CD8-positive, alpha-beta memory T cell (primary cell): ENCODE measurements around the gene PTPN9. TPM values are rescaled to one million over a fixed set of nuclear protein-coding genes. Genes with fewer than 3 reads are reported as not detected.
"Not testable (repeated sequence)": the region's sequence is repeated elsewhere in the genome, so short reads cannot be mapped to it uniquely, and the experiment has no call there.

Experiments
- CTCF ChIA-PET: fragments of 350-600 bp; sonication (Branson Sonifier 250); formaldehyde crosslinking; loops from one replicate; lab custom pipeline; 2021; ENCODE audit warnings: antibody characterized with exemption; lab: Charles Lee
- POLR2A ChIA-PET: fragments of 350-600 bp; sonication (Branson Sonifier 250); formaldehyde crosslinking; loops from one replicate; lab custom pipeline; 2021; ENCODE audit warnings: antibody characterized with exemption; lab: Charles Lee
- DNase-seq, 5 donors: peaks; one replicate each; pipeline versions ENCODE4 v3.0.0 to v3.0.0-alpha.2; 2020 to 2022; ENCODE audit warnings: mixed read lengths in 1 of 5
- H3K27ac ChIP-seq: one replicate; pipeline ENCODE4 v1.7.0; 2013; ENCODE audit warnings: low read depth, mild to moderate bottlenecking, low read length, moderate library complexity
- H3K27me3 ChIP-seq: 2 replicates; pipeline ENCODE4 v1.7.0; 2013; ENCODE audit warnings: low read length, mild to moderate bottlenecking; ENCODE audit not compliant: insufficient read depth, poor library complexity, severe bottlenecking
- H3K36me3 ChIP-seq: 2 replicates; pipeline ENCODE4 v1.7.0; 2013; ENCODE audit warnings: mild to moderate bottlenecking, low read length, moderate library complexity; ENCODE audit not compliant: insufficient read depth
- H3K4me1 ChIP-seq: 2 replicates; pipeline ENCODE4 v1.7.0; 2013; ENCODE audit warnings: mild to moderate bottlenecking, low read length, moderate library complexity; ENCODE audit not compliant: insufficient read depth
- H3K4me3 ChIP-seq: 2 replicates; pipeline ENCODE4 v1.7.0; 2013; ENCODE audit warnings: mild to moderate bottlenecking, low read length
- H3K9me3 ChIP-seq: 2 replicates; pipeline ENCODE4 v1.7.0; 2013; ENCODE audit warnings: mild to moderate bottlenecking, low read length
- H3K27ac Mint-ChIP-seq, 8 donors: one replicate each; pipeline ENCODE4 v1.8.0; 2020 to 2021; ENCODE audit warnings: mixed read lengths in 8 of 8, mild to moderate bottlenecking in 6 of 8, inconsistent platforms in 3 of 8, moderate library complexity in 3 of 8
- H3K27me3 Mint-ChIP-seq, 2 donors: one replicate each; pipeline ENCODE4 v1.8.0; 2020 to 2021; ENCODE audit warnings: mixed read lengths in 2 of 2, mild to moderate bottlenecking in 1 of 2, moderate library complexity in 1 of 2
- H3K36me3 Mint-ChIP-seq, 3 donors: one replicate each; pipeline ENCODE4 v1.8.0; 2020 to 2021; ENCODE audit warnings: mixed read lengths in 3 of 3, inconsistent platforms in 1 of 3, mild to moderate bottlenecking in 1 of 3
- H3K4me1 Mint-ChIP-seq, 3 donors: one replicate each; pipeline ENCODE4 v1.8.0; 2020 to 2021; ENCODE audit warnings: mixed read lengths in 3 of 3, inconsistent platforms in 1 of 3, mild to moderate bottlenecking in 1 of 3
- H3K4me3 Mint-ChIP-seq, 7 donors: one replicate each; pipeline ENCODE4 v1.8.0; 2020 to 2021; ENCODE audit warnings: mixed read lengths in 7 of 7, mild to moderate bottlenecking in 6 of 7, moderate library complexity in 4 of 7, inconsistent platforms in 2 of 7
- H3K9me3 Mint-ChIP-seq, 5 donors: one replicate each; pipeline ENCODE4 v1.8.0; 2020 to 2022; ENCODE audit warnings: mixed read lengths in 5 of 5, mild to moderate bottlenecking in 3 of 5, moderate library complexity in 2 of 5, inconsistent platforms in 1 of 5
- polyA plus RNA-seq: library from polyadenylated mRNA; unstranded; fragments of 300-500 nt; fragmentation: Illumina TruSeq; gene quantifications from one replicate; pipeline ENCODE4 v1.2.3, GENCODE V29; 2021
- total RNA-seq, 2 experiments: library from RNA; stranded (reverse); gene quantifications; one replicate each; pipeline ENCODE4 v1.2.3, GENCODE V29; 2021

PTPN9 gene
- total and polyA plus RNA-seq, 3 experiments from 2014 or later: 22.0 to 34.1 (median 22.3) TPM

GRCh38 chr15:75559360-75559759 lies 19.8 kb downstream of the PTPN9 start:
- CTCF ChIA-PET, POLR2A ChIA-PET, H3K4me3 Mint-ChIP-seq: not testable (repeated sequence)

GRCh38 chr15:75558955-75559354 lies 20.2 kb downstream of the PTPN9 start:
- H3K4me1 ChIP-seq, H3K36me3 Mint-ChIP-seq, H3K27me3 Mint-ChIP-seq, H3K36me3 ChIP-seq, H3K9me3 Mint-ChIP-seq, H3K9me3 ChIP-seq, POLR2A ChIA-PET, H3K27me3 ChIP-seq, H3K27ac ChIP-seq, CTCF ChIA-PET, H3K27ac Mint-ChIP-seq, DNase-seq, H3K4me3 Mint-ChIP-seq, H3K4me3 ChIP-seq: not testable (repeated sequence)
- H3K4me1 Mint-ChIP-seq: peaks cover 6 to 20% (median 17%) of the 10 kb centered on the region in 3 donors

More at GRCh38 chr15:75559360-75559759, 19.8 kb downstream of the PTPN9 start:
- H3K9me3 ChIP-seq, H3K36me3 ChIP-seq, H3K4me3 ChIP-seq, H3K9me3 Mint-ChIP-seq, H3K27me3 Mint-ChIP-seq, H3K4me1 ChIP-seq, H3K27ac ChIP-seq, H3K27me3 ChIP-seq, DNase-seq, H3K27ac Mint-ChIP-seq, H3K36me3 Mint-ChIP-seq: not testable (repeated sequence)
- peaks cover 6 to 20% (median 17%) of the 10 kb centered on the region in 3 donors for H3K4me1 Mint-ChIP-seq

- no peak overlapping the region for H3K4me3 ChIP-seq
- H3K27ac ChIP-seq: no peak overlapping the region
- no peaks in the 10 kb centered on the region for H3K9me3 ChIP-seq
- H3K36me3 ChIP-seq: no peaks in the 10 kb centered on the region
- H3K9me3 Mint-ChIP-seq: no peaks in the 10 kb centered on the region
- H3K4me1 ChIP-seq: no peaks in the 10 kb centered on the region
- no peak overlapping the region for H3K4me3 Mint-ChIP-seq
- no peaks in the 10 kb centered on the region for H3K27me3 Mint-ChIP-seq
- no peaks in the 10 kb centered on the region for H3K27me3 ChIP-seq
- H3K36me3 Mint-ChIP-seq: peaks cover 0 to 5% (median 2%) of the 10 kb centered on the region in 3 donors
- CTCF ChIA-PET: interaction anchor here (0.7 kb wide), 1 partner anchor 15 kb away, joined by 4 read pairs; no protein-coding TSS in a partner anchor
- DNase-seq: no peak
- peaks cover 9 to 22% (median 22%) of the 10 kb centered on the region in 3 donors for H3K4me1 Mint-ChIP-seq
- H3K27ac Mint-ChIP-seq: peak overlapping the region in 2 of 8 donors; percentile 12 to 52
- POLR2A ChIA-PET: no interaction called here
Observed at GRCh38 chr15:75554717-75555116, 24.4 kb downstream of the PTPN9 start.

- no peak overlapping the region for H3K4me3 Mint-ChIP-seq
Observed at GRCh38 chr15:75553659-75554058, 25.5 kb downstream of the PTPN9 start.

GRCh38 chr15:75551091-75551490 lies 28.0 kb downstream of the PTPN9 start:
- Histone ChIP-seq H3K4me1 (no peaks in the 10 kb centered on the region), H3K4me3 (no peak overlapping the region), H3K27me3 (no peaks in the 10 kb centered on the region), H3K36me3 (no peaks in the 10 kb centered on the region), H3K27ac (no peak overlapping the region), H3K9me3 (no peaks in the 10 kb centered on the region)
- no peak for DNase-seq
- Mint-ChIP-seq H3K4me3 (no peak overlapping the region), H3K27ac (peak overlapping the region in 3 of 8 donors; percentile 22 to 50 (median 42)), H3K27me3 (no peaks in the 10 kb centered on the region), H3K9me3 (no peaks in the 10 kb centered on the region), H3K36me3 (peaks cover 0 to 3% (median 2%) of the 10 kb centered on the region in 3 donors), H3K4me1 (peaks cover 12 to 33% (median 22%) of the 10 kb centered on the region in 3 donors)
- CTCF ChIA-PET: no interaction called here
- POLR2A ChIA-PET: interaction anchor here (0.9 kb wide), 1 partner anchor 96 kb away, joined by 4 read pairs; the partner anchor contains the start of gene SNX33

More at GRCh38 chr15:75553659-75554058, 25.5 kb downstream of the PTPN9 start:
- POLR2A ChIA-PET: no interaction called here
- CTCF ChIA-PET: no interaction called here
- Mint-ChIP-seq H3K27ac (peak overlapping the region in 3 of 8 donors; percentile 5 to 28 (median 13)), H3K4me1 (peaks cover 9 to 25% (median 22%) of the 10 kb centered on the region in 3 donors), H3K36me3 (peaks cover 0 to 3% (median 2%) of the 10 kb centered on the region in 3 donors), H3K9me3 (no peaks in the 10 kb centered on the region), H3K27me3 (no peaks in the 10 kb centered on the region)
- DNase-seq: no peak
- no peak overlapping the region for H3K4me3 ChIP-seq
- no peak overlapping the region for H3K27ac ChIP-seq
- no peaks in the 10 kb centered on the region for H3K27me3 ChIP-seq
- H3K36me3 ChIP-seq: no peaks in the 10 kb centered on the region
- H3K4me1 ChIP-seq: no peaks in the 10 kb centered on the region
- no peaks in the 10 kb centered on the region for H3K9me3 ChIP-seq

GRCh38 chr15:75545064-75545463 lies 34.1 kb downstream of the PTPN9 start:
- DNase-seq: no peak
- Histone ChIP-seq H3K27me3 (no peaks in the 10 kb centered on the region), H3K36me3 (no peaks in the 10 kb centered on the region), H3K27ac (no peak overlapping the region), H3K4me3 (no peak overlapping the region), H3K9me3 (no peaks in the 10 kb centered on the region), H3K4me1 (no peaks in the 10 kb centered on the region)
- Mint-ChIP-seq H3K4me3 (no peak overlapping the region), H3K9me3 (no peaks in the 10 kb centered on the region), H3K27ac (peak overlapping the region in 3 of 8 donors; percentile 57 to 87 (median 75)), H3K4me1 (peaks cover 26 to 50% (median 28%) of the 10 kb centered on the region in 3 donors), H3K27me3 (no peaks in the 10 kb centered on the region), H3K36me3 (peaks cover 0 to 7% (median 0%) of the 10 kb centered on the region in 3 donors)
- ChIA-PET CTCF (no interaction called here), POLR2A (no interaction called here)

- no peaks in the 10 kb centered on the region for H3K4me1 ChIP-seq
- Mint-ChIP-seq H3K4me3 (no peak overlapping the region), H3K27me3 (no peaks in the 10 kb centered on the region), H3K4me1 (peaks cover 28 to 51% (median 32%) of the 10 kb centered on the region in 3 donors), H3K9me3 (no peaks in the 10 kb centered on the region), H3K27ac (peak overlapping the region in 7 of 8 donors; percentile 4 to 87 (median 66)), H3K36me3 (peaks cover 0 to 7% (median 0%) of the 10 kb centered on the region in 3 donors)
- ChIA-PET POLR2A (no interaction called here), CTCF (interaction anchor here (1.2 kb wide), 1 partner anchor 11 kb away, joined by 3 read pairs; no protein-coding TSS in a partner anchor)
- H3K9me3 ChIP-seq: no peaks in the 10 kb centered on the region
- H3K27me3 ChIP-seq: no peaks in the 10 kb centered on the region
- no peak overlapping the region for H3K27ac ChIP-seq
- no peaks in the 10 kb centered on the region for H3K36me3 ChIP-seq
- H3K4me3 ChIP-seq: no peak overlapping the region
- no peak for DNase-seq
Observed at GRCh38 chr15:75544359-75544758, 34.8 kb downstream of the PTPN9 start.

- CTCF ChIA-PET: interaction anchor here (1.1 to 1.2 kb wide), 2 partner anchors 10 kb away, joined by 3 read pairs; no protein-coding TSS in a partner anchor
- H3K9me3 Mint-ChIP-seq, H3K4me1 ChIP-seq, DNase-seq, H3K9me3 ChIP-seq, H3K4me3 ChIP-seq, H3K27ac ChIP-seq, H3K36me3 ChIP-seq, H3K27me3 Mint-ChIP-seq, H3K4me3 Mint-ChIP-seq, H3K36me3 Mint-ChIP-seq, H3K27me3 ChIP-seq, POLR2A ChIA-PET: not testable (repeated sequence)
- Mint-ChIP-seq H3K4me1 (peaks cover 28 to 57% (median 37%) of the 10 kb centered on the region in 3 donors), H3K27ac (peak overlapping the region in 4 of 8 donors; percentile 17 to 66 (median 31))
Observed at GRCh38 chr15:75542949-75543545, 36.1 kb downstream of the PTPN9 start.
